Hepatocyte (in vitro differentiated cells): ENCODE results near the gene DIP2C.

Experiments used
- EZH2 ChIP-seq: fragments of 200-600 bp; sonication (generic); IDR thresholded peaks from 2 replicates; pipeline ENCODE4 v1.6.1; 2016; ENCODE audit warnings: antibody characterized with exemption, mild to moderate bottlenecking, borderline replicate concordance
- EZH2phosphoT487 ChIP-seq: fragments of 200-600 bp; sonication (generic); IDR thresholded peaks from one replicate; pipeline ENCODE4 v1.6.1; 2018; ENCODE audit warnings: antibody characterized with exemption, mild to moderate bottlenecking, low read depth, moderate library complexity; ENCODE audit not compliant: unreplicated experiment, severe bottlenecking
- TF ChIP-seq, protein P1 (sequence below): fragments of 200-600 bp; sonication (generic); IDR thresholded peaks from 2 replicates; pipeline ENCODE4 v1.5.1; 2016; ENCODE audit warnings: antibody characterized with exemption, mild to moderate bottlenecking; ENCODE audit not compliant: poor library complexity

DNA sequence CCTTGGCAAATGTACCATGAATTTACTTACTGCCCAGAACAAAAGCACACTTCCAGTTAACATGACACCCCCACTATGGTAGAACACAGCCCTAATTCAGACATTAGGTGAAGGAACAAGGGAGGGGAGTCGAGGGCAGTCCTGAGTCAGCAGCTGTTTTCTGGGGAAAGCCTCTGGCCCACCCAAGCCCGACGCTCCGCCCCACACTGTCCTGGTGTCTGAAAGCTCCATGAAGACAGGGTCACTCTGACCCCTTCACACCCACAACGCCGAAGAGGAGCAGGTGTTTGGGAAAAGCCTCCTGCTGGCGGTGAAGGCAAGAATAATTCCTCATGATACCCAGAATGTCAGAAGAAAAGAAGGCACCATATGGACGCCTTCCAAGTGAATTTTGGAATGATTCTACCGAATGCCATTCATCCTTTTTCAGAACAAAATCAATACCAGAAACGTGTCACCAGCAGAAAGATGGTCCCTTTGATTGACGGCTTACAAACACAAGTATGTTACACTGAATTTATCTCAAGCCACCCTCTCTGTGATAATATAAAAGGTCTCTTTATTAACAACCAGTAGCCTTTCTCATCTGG lies 172.1 kb downstream of the DIP2C start:
- TF ChIP-seq, protein P1, sequence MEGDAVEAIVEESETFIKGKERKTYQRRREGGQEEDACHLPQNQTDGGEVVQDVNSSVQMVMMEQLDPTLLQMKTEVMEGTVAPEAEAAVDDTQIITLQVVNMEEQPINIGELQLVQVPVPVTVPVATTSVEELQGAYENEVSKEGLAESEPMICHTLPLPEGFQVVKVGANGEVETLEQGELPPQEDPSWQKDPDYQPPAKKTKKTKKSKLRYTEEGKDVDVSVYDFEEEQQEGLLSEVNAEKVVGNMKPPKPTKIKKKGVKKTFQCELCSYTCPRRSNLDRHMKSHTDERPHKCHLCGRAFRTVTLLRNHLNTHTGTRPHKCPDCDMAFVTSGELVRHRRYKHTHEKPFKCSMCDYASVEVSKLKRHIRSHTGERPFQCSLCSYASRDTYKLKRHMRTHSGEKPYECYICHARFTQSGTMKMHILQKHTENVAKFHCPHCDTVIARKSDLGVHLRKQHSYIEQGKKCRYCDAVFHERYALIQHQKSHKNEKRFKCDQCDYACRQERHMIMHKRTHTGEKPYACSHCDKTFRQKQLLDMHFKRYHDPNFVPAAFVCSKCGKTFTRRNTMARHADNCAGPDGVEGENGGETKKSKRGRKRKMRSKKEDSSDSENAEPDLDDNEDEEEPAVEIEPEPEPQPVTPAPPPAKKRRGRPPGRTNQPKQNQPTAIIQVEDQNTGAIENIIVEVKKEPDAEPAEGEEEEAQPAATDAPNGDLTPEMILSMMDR = no peak
- no peak for TF ChIP-seq EZH2
- no peak for TF ChIP-seq EZH2phosphoT487
